GM10266 (cell line): ENCODE data around the gene ZNF268.

Experiments used
- DNase-seq: peaks from one replicate; pipeline ENCODE4 v3.0.0; 2012; ENCODE audit errors: extremely low spot score
- TF ChIP-seq, protein P1 (sequence below): IDR thresholded peaks from 2 replicates; pipeline ENCODE4 v1.5.1; 2012; ENCODE audit warnings: mild to moderate bottlenecking, low read depth; ENCODE audit not compliant: control insufficient read depth, insufficient read depth; ENCODE audit errors: missing control alignments

The ZNF268 gene

DNA sequence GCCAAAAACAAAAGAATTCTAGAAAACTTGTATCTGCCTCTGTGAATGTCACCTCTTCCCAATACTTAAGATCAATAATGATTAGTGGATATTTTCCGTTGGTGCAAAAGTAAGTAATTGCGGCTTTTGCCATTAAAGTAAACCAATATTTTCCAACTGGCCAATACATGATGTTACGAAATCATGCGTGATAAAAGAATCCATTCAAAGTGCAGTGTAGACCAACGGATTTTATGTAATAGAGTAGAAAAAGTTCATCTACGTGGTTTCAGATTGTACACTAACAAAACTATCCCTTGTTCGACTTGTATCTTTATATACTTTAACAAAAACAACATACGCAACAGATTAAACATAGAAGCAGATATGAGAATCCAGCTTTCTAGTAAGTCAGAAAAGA is 626 bp upstream of the ZNF268 start:
- no peak for DNase-seq
- TF ChIP-seq, protein P1, sequence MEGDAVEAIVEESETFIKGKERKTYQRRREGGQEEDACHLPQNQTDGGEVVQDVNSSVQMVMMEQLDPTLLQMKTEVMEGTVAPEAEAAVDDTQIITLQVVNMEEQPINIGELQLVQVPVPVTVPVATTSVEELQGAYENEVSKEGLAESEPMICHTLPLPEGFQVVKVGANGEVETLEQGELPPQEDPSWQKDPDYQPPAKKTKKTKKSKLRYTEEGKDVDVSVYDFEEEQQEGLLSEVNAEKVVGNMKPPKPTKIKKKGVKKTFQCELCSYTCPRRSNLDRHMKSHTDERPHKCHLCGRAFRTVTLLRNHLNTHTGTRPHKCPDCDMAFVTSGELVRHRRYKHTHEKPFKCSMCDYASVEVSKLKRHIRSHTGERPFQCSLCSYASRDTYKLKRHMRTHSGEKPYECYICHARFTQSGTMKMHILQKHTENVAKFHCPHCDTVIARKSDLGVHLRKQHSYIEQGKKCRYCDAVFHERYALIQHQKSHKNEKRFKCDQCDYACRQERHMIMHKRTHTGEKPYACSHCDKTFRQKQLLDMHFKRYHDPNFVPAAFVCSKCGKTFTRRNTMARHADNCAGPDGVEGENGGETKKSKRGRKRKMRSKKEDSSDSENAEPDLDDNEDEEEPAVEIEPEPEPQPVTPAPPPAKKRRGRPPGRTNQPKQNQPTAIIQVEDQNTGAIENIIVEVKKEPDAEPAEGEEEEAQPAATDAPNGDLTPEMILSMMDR: no peak

DNA sequence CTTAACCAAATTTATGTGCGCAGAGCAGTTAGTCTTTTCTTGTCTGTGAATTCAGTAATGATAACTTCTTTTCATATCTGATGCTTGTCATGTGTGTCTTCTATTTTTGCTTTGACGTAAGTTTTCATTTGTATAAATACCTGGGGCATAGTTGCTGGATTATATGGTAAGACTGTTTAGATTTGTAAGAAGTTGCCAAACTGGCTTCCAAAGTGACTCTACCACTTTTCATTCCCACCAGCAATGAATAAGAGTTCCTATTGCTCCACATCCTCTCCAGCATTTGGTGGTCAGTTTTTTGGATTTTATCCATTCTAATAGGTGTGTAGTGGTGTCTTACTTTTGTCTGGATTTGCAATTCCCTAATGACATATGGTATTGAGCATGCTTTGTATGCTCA is 8.9 kb downstream of the ZNF268 start:
- TF ChIP-seq, protein P1: no peak

DNA sequence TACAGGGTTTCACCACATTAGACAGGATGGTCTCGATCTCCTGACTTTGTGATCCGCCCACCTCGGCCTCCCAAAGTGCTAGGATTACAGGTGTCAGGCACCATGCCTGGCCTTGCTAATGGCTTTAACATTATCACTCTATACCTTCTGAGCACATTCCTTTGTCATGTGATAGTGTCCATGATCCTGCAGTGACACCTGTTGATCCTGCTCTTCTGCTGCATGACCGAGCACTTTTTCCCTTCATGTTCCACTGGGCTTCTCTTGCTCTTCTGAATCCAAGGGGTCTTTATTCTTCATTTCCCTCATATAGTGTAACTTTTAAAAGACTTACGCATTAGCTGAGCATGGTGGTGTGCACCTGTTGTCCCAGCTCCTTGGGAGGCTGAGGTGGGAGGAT is 11.6 kb downstream of the ZNF268 start:
- no peak for DNase-seq
- TF ChIP-seq, protein P1: no peak

More for the DNA sequence above, 8.9 kb downstream of the ZNF268 start:
- no peak for DNase-seq

DNA sequence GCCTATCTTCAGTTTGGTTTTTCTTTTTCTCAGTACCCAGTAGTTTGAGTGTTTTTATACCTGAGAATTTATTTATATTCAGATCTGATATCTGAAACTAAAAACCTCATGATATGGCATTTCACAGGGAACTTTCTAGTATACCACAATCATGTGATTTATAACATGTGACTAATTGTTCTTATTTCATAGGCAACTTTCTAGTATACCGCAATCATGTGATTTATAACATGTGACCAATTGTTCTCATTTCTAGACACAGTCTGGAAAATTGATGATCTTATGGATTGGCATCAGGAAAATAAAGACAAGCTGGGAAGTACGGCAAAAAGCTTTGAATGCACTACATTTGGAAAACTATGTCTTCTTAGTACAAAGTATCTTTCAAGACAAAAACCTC is 20.6 kb downstream of the ZNF268 start:
- no peak for DNase-seq
- TF ChIP-seq, protein P1: no peak

DNA sequence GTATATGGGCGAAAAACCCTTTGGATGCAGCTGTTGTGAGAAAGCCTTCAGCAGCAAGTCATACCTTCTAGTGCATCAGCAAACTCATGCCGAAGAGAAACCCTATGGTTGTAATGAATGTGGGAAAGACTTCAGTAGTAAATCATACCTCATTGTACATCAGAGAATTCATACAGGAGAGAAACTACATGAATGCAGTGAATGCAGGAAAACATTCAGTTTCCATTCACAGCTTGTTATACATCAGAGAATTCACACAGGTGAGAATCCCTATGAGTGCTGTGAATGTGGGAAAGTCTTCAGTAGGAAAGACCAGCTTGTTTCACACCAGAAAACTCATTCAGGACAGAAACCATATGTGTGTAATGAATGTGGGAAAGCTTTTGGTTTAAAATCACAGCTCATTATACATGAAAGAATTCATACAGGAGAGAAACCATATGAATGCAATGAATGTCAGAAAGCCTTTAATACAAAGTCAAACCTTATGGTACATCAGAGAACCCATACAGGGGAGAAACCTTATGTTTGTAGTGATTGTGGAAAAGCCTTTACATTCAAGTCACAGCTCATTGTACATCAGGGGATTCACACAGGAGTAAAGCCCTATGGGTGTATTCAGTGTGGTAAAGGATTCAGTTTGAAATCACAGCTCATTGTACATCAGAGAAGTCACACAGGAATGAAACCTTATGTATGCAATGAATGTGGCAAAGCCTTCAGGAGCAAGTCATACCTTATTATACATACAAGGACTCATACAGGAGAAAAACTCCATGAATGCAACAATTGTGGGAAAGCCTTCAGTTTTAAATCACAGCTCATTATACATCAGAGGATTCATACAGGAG is 21.4 kb downstream of the ZNF268 start:
- no peak for DNase-seq
- TF ChIP-seq, protein P1: no peak

DNA sequence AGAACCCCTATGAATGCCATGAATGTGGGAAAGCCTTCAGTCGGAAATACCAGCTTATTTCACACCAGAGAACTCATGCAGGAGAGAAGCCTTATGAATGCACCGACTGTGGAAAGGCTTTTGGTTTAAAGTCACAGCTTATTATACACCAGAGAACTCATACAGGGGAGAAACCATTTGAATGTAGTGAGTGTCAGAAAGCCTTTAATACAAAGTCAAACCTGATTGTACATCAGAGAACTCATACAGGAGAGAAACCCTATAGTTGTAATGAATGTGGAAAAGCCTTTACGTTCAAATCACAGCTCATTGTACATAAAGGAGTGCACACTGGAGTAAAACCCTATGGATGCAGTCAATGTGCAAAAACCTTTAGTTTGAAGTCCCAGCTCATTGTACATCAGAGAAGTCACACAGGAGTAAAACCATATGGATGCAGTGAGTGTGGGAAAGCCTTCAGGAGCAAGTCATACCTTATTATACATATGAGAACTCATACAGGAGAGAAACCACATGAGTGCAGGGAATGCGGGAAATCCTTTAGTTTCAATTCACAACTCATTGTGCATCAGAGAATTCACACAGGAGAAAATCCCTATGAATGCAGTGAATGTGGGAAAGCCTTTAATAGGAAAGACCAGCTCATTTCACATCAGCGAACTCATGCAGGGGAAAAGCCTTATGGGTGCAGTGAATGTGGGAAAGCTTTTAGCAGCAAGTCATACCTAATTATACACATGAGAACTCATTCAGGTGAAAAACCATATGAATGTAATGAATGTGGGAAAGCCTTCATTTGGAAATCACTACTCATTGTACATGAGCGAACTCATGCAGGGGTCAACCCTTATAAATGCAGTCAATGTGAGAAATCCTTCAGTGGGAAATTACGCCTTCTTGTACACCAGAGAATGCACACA is 22.3 kb downstream of the ZNF268 start:
- no peak for DNase-seq
- TF ChIP-seq, protein P1: no peak

DNA sequence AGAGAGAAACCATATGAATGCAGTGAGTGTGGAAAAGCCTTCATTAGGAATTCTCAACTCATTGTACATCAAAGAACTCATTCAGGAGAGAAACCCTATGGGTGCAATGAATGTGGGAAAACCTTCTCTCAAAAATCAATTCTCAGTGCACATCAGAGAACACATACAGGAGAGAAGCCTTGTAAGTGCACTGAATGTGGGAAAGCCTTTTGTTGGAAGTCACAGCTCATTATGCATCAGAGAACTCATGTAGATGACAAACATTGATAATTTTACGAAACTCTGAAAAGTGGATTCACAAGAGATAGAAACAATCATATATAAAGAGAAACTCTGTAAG is 22.9 kb downstream of the ZNF268 start:
- TF ChIP-seq, protein P1: no peak
- no peak for DNase-seq
